IMR-90 (cell line): ENCODE measurements around the gene LHPP. TPM values are rescaled to one million over a fixed set of nuclear protein-coding genes. Genes with fewer than 3 reads are reported as not detected.

Source experiments
- ATAC-seq: fragments of 200-7000 bp; cut with Tn5 transposase; 2 replicates; pipeline ENCODE4 v1.9.1; 2020; ENCODE audit warnings: low read depth, mild to moderate bottlenecking, moderate library complexity
- BruUV-seq: library from RNA; stranded (reverse); fragments of 400-500 nt; replicated peaks from 2 replicates; lab custom pipeline; 2021; lab: Mats Ljungman, UMichigan
- CTCF ChIA-PET: fragments of 300-600 bp; formaldehyde crosslinking; extraction: SDS; loops from one replicate; lab custom pipeline; 2021; ENCODE audit warnings: antibody characterized with exemption; lab: Yijun Ruan, JAX
- POLR2A ChIA-PET: fragments of 300-600 bp; sonication (Branson Sonifier 250); formaldehyde crosslinking; loops from one replicate; lab custom pipeline; 2022; ENCODE audit warnings: antibody characterized with exemption; ENCODE audit not compliant: unreplicated experiment; lab: Charles Lee
- DNase-seq: peaks from one replicate; pipeline ENCODE4 v3.0.0; 2013
- H2AFZ ChIP-seq: replicated peaks from 2 replicates; pipeline ENCODE3; 2013; ENCODE audit warnings: low read length, mild to moderate bottlenecking; ENCODE audit not compliant: poor library complexity
- H2AK5ac ChIP-seq: 2 replicates; pipeline ENCODE4 v1.6.1; 2013; ENCODE audit warnings: low read depth, low read length, inconsistent platforms
- H2AK9ac ChIP-seq: replicated peaks from 2 replicates; pipeline ENCODE3; 2013; ENCODE audit warnings: mild to moderate bottlenecking, low read depth, low read length, moderate library complexity; ENCODE audit not compliant: poor library complexity
- H2BK120ac ChIP-seq: 2 replicates; pipeline ENCODE4 v1.6.1; 2013; ENCODE audit warnings: low read depth, low read length, inconsistent platforms
- H2BK15ac ChIP-seq: 3 replicates; pipeline ENCODE4 v1.6.1; 2013; ENCODE audit warnings: low read depth, low read length, inconsistent platforms
- H2BK20ac ChIP-seq: 2 replicates; pipeline ENCODE4 v1.6.1; 2013; ENCODE audit warnings: low read depth, mild to moderate bottlenecking, inconsistent platforms, low read length, moderate library complexity
- H2BK5ac ChIP-seq: 2 replicates; pipeline ENCODE4 v1.6.1; 2013; ENCODE audit warnings: mild to moderate bottlenecking, low read depth, low read length, inconsistent platforms; ENCODE audit not compliant: poor library complexity, severe bottlenecking
- H3K14ac ChIP-seq: replicated peaks from 2 replicates; pipeline ENCODE4 v1.6.1; 2013; ENCODE audit warnings: low read depth, low read length, inconsistent platforms
- H3K18ac ChIP-seq: 2 replicates; pipeline ENCODE4 v1.6.1; 2013; ENCODE audit warnings: low read depth, low read length, control low read depth
- H3K23ac ChIP-seq: 2 replicates; pipeline ENCODE4 v1.6.1; 2013; ENCODE audit warnings: low read depth, low read length, inconsistent platforms
- H3K27ac ChIP-seq: 2 replicates; pipeline ENCODE4 v1.5.1; 2013; ENCODE audit warnings: mild to moderate bottlenecking, control low read depth, low read length; ENCODE audit not compliant: insufficient read depth
- H3K27me3 ChIP-seq: 2 replicates; pipeline ENCODE4 v1.6.1; 2013; ENCODE audit warnings: low read length; ENCODE audit not compliant: control insufficient read depth, insufficient read depth
- H3K36me3 ChIP-seq: 2 replicates; pipeline ENCODE4 v1.6.1; 2013; ENCODE audit warnings: low read length, mixed read lengths; ENCODE audit not compliant: control insufficient read depth, insufficient read depth
- H3K4ac ChIP-seq: 2 replicates; pipeline ENCODE4 v1.6.1; 2013; ENCODE audit warnings: low read depth, low read length, inconsistent platforms
- H3K4me1 ChIP-seq: 2 replicates; pipeline ENCODE4 v1.6.1; 2013; ENCODE audit warnings: low read length, mixed read lengths; ENCODE audit not compliant: control insufficient read depth, insufficient read depth
- H3K4me2 ChIP-seq: 2 replicates; pipeline ENCODE4 v1.6.1; 2013; ENCODE audit warnings: low read depth, mild to moderate bottlenecking, control low read depth, low read length, moderate library complexity
- H3K4me3 ChIP-seq: 2 replicates; pipeline ENCODE4 v1.5.1; 2013; ENCODE audit warnings: low read depth, mild to moderate bottlenecking, control low read depth, low read length, moderate library complexity; ENCODE audit not compliant: insufficient read depth
- H3K56ac ChIP-seq: 2 replicates; pipeline ENCODE4 v1.6.1; 2013; ENCODE audit warnings: low read length, inconsistent platforms; ENCODE audit not compliant: insufficient read depth; ENCODE audit errors: extremely low read depth
- H3K79me1 ChIP-seq, 2 experiments: 2 replicates each; pipeline ENCODE4 v1.6.1; 2013; ENCODE audit warnings: low read length in 2 of 2, inconsistent platforms in 1 of 2, low read depth in 1 of 2
- H3K9ac ChIP-seq: 2 replicates; pipeline ENCODE4 v1.6.1; 2013; ENCODE audit warnings: low read depth, low read length, control low read depth
- H3K9me1 ChIP-seq: 2 replicates; pipeline ENCODE4 v1.6.1; 2013; ENCODE audit warnings: low read length, inconsistent platforms; ENCODE audit not compliant: insufficient read depth
- H3K9me3 ChIP-seq: 2 replicates; pipeline ENCODE4 v1.6.1; 2013; ENCODE audit warnings: low read length; ENCODE audit not compliant: control insufficient read depth, insufficient read depth
- H4K20me1 ChIP-seq: 2 replicates; pipeline ENCODE4 v1.6.1; 2013; ENCODE audit warnings: low read length, inconsistent platforms; ENCODE audit not compliant: insufficient read depth
- H4K5ac ChIP-seq: 2 replicates; pipeline ENCODE4 v1.6.1; 2013; ENCODE audit warnings: mild to moderate bottlenecking, low read depth, low read length, control low read depth
- H4K8ac ChIP-seq, 2 experiments: 2 replicates each; pipeline ENCODE4 v1.6.1; 2013; ENCODE audit warnings: low read depth in 2 of 2, low read length in 2 of 2, control low read depth in 1 of 2, inconsistent platforms in 1 of 2
- H4K91ac ChIP-seq: 2 replicates; pipeline ENCODE4 v1.6.1; 2013; ENCODE audit warnings: low read depth, low read length, inconsistent platforms; ENCODE audit not compliant: insufficient read depth
- BHLHE40 ChIP-seq: fragments of 150-350 bp; IDR thresholded peaks from 2 replicates; pipeline ENCODE4 v1.6.1; 2016; ENCODE audit warnings: mild to moderate bottlenecking, low read depth, low read length
- MAZ ChIP-seq: IDR thresholded peaks from 2 replicates; pipeline ENCODE4 v1.6.1; 2012; ENCODE audit warnings: low read depth, mild to moderate bottlenecking, low read length, improper control_type of control experiment, moderate library complexity, borderline replicate concordance
- MXI1 ChIP-seq: IDR thresholded peaks from 2 replicates; pipeline ENCODE4 v1.6.1; 2012; ENCODE audit warnings: low read depth, mild to moderate bottlenecking, low read length, moderate library complexity, borderline replicate concordance
- NFE2L2 ChIP-seq: fragments of 150-350 bp; IDR thresholded peaks from 2 replicates; pipeline ENCODE4 v1.6.1; 2016; ENCODE audit warnings: low read depth, mild to moderate bottlenecking, low read length
- WGBS, 2 experiments: methylation state at CpG; one replicate each; pipeline versions ENCODE4 v1.1.5 to v1.1.7; 2013; ENCODE audit warnings: missing lambda C conversion rate in 2 of 2; ENCODE audit not compliant: insufficient read length in 1 of 2; ENCODE audit errors: extremely low coverage in 2 of 2; 5-methylcytosine and 5-hydroxymethylcytosine counted together
- dilution Hi-C: fragments of 300-500 bp; cut with HindIII; formaldehyde crosslinking; loops from one replicate; pipeline ENCODE4 v1.14.3; 2018; ENCODE audit warnings: low sequenced_read_pairs; ENCODE audit not compliant: unreplicated experiment
- in situ Hi-C: fragments of 300-500 bp; cut with MboI; formaldehyde crosslinking; loops from 3 replicates; pipeline ENCODE4 v1.14.3; 2019; ENCODE audit warnings: low sequenced_read_pairs, inconsistent platforms, mixed read lengths
- intact Hi-C: fragments of 100-400 bp; cut with micrococcal nuclease; formaldehyde crosslinking; loops from 2 replicates; pipeline ENCODE4 v1.10.0; 2022
- polyA plus RNA-seq, 3 experiments: library from polyadenylated mRNA; depleted of rRNA; stranded (reverse); fragments of >200 nt; gene quantifications; 2 replicates each; pipeline ENCODE4 v1.2.3, GENCODE V29; 2012; ENCODE audit warnings: low replicate concordance in 1 of 3
- total RNA-seq: library from RNA; depleted of rRNA; stranded (reverse); fragments of >200 nt; gene quantifications from 2 replicates; pipeline ENCODE4 v1.2.3, GENCODE V29; 2012
- TF ChIP-seq, protein P1 (sequence below): fragments of 150-350 bp; IDR thresholded peaks from 2 replicates; pipeline ENCODE4 v1.6.1; 2016; ENCODE audit warnings: low read depth, mild to moderate bottlenecking, low read length, moderate library complexity, borderline replicate concordance
- TF ChIP-seq, protein P2 (sequence below): fragments of 150-350 bp; IDR thresholded peaks from 2 replicates; pipeline ENCODE4 v1.6.1; 2017; ENCODE audit warnings: mild to moderate bottlenecking, antibody characterized with exemption, low read length, low read depth

The LHPP gene
- total and polyA plus RNA-seq, 2 of the 4 experiments (the other 2 are of a cell fraction): 2.7 to 8.3 TPM

DNA sequence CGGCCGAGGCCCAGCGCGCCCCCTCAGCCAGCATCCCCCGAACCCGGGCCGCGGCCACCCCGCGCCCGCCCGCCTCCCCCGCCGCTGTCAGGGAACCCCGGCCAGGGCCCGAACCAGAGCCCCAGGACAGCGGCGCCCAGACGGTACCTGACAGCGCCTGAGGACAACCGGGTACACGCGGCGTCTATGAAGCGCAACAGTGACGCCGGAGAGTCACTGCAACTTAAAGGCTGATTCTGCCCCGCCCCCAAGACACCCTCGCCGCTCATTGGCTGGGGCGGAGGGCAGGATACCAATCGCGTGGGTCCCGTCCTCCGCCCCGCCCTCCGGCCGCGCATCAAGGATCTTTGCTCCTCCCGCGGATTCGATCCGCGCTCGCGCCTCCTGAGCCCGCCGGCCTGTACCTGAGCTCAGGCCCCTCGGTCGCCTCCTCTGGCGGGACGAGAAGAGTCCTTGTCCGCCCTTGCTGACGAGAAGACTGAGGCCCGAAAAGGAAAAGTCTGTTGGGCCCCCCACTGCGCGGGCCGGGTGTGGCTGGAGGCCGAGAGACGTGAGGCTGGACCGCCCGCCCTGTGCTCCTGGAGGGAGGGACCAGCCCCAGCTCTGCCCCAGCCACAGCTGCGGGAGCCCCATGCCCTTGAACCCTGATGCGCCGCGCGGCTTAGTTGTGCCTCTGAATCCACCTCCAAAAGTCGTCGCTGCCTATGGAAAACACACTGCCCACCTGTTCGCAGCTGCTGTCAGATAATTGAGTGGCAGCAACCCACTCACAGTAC is 42.7 kb upstream of the LHPP start, which contains the start of gene OAT (continued):
- TF ChIP-seq, protein P1, sequence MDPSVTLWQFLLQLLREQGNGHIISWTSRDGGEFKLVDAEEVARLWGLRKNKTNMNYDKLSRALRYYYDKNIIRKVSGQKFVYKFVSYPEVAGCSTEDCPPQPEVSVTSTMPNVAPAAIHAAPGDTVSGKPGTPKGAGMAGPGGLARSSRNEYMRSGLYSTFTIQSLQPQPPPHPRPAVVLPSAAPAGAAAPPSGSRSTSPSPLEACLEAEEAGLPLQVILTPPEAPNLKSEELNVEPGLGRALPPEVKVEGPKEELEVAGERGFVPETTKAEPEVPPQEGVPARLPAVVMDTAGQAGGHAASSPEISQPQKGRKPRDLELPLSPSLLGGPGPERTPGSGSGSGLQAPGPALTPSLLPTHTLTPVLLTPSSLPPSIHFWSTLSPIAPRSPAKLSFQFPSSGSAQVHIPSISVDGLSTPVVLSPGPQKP: no peak

DNA sequence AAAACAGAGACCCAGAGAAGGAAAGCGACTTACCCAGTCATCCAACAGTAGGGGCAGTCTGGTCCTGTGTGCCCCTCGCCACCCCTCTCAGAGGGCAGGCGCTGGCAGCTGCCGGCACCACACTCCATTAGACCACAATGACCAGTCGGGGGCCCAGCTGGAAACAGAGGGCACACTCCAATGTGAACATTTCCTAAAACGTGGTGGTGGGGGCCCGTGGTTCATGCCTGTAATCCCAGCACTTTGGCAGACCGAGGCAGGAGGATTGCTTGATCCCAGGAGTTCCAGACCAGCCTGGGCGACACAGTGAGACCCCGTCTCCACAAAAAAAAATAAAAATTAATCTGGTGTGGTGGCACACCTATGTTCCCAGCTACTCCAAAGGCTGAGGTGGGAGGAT is 42.0 kb upstream of the LHPP start:
- no peak overlapping the region for H2AK5ac ChIP-seq
- WGBS, 2 experiments: 92% methylated on average over 4 of the region's 10 CpGs; no CpG with 5 or more reads in 1 of the 2 experiments
- TF ChIP-seq MAZ (no peak), BHLHE40 (no peak), MXI1 (no peak), NFE2L2 (no peak)
- TF ChIP-seq, protein P2, sequence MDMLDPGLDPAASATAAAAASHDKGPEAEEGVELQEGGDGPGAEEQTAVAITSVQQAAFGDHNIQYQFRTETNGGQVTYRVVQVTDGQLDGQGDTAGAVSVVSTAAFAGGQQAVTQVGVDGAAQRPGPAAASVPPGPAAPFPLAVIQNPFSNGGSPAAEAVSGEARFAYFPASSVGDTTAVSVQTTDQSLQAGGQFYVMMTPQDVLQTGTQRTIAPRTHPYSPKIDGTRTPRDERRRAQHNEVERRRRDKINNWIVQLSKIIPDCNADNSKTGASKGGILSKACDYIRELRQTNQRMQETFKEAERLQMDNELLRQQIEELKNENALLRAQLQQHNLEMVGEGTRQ: no peak
- TF ChIP-seq, protein P1: no peak
- no peak overlapping the region for H2BK20ac ChIP-seq
- no peak overlapping the region for H3K4me3 ChIP-seq
- peak overlapping the region; percentile 89 for H2AFZ ChIP-seq
- H3K27me3 ChIP-seq: peaks cover 13% of the 10 kb centered on the region
- H3K18ac ChIP-seq: no peak overlapping the region
- peaks cover 15 to 23% of the 10 kb centered on the region in 2 experiments for H3K79me1 ChIP-seq
- H3K23ac ChIP-seq: no peak overlapping the region
- no peak overlapping the region for H2AK9ac ChIP-seq
- no peak overlapping the region for H3K14ac ChIP-seq
- no peak overlapping the region for H3K4me2 ChIP-seq
- no peak overlapping the region for H2BK5ac ChIP-seq
- H3K4me1 ChIP-seq: no peaks in the 10 kb centered on the region
- H4K8ac ChIP-seq: no peak overlapping the region
- no peak overlapping the region for H2BK15ac ChIP-seq
- H4K5ac ChIP-seq: no peak overlapping the region
- no peak for DNase-seq
- no peaks in the 10 kb centered on the region; the same call in 1 of the 2 replicates for H3K9me1 ChIP-seq
- peaks cover 17% of the 10 kb centered on the region; the same call in 1 of the 2 replicates for H4K20me1 ChIP-seq
- H3K9ac ChIP-seq: no peak overlapping the region
- in situ Hi-C loops: no loop called here
- H4K91ac ChIP-seq: no peak overlapping the region
- H3K27ac ChIP-seq: no peak overlapping the region
- H2BK120ac ChIP-seq: no peak overlapping the region
- no peak overlapping the region for H3K56ac ChIP-seq
- H3K4ac ChIP-seq: no peak overlapping the region
- dilution Hi-C loops: no loop called here
- intact Hi-C loops: loop anchor here (2.0 to 10.0 kb wide), 2 partner anchors 53 to 1265 kb away; partner anchors contain the start of gene BUB3
- H3K36me3 ChIP-seq: no peaks in the 10 kb centered on the region
- ChIA-PET CTCF (interaction anchor here (1.1 kb wide), 1 partner anchor 21 kb away, joined by 3 read pairs; no protein-coding TSS in a partner anchor), POLR2A (no interaction called here)
- no peak for ATAC-seq
- BruUV-seq: no TSS peak
- H3K9me3 ChIP-seq: no peaks in the 10 kb centered on the region
